IPS-NIHi11 (cell line): Measurements from ENCODE around the gene SOX6.
"Not testable (repeated sequence)": the region's sequence is repeated elsewhere in the genome, so short reads cannot be mapped to it uniquely, and the experiment has no call there.

Source experiments
- DNase-seq: peaks from one replicate; pipeline ENCODE4 v3.0.0; 2012; ENCODE audit warnings: mixed read lengths, low spot score

Gene SOX6

GRCh38 chr11:16034074-16034473 lies 322.3 kb downstream of the SOX6 start:
- no peak for DNase-seq

- no peak for DNase-seq
Measured at GRCh38 chr11:16032974-16033373, 323.4 kb downstream of the SOX6 start.

GRCh38 chr11:16031210-16031609 lies 325.1 kb downstream of the SOX6 start:
- no peak for DNase-seq

GRCh38 chr11:16030664-16031063 lies 325.7 kb downstream of the SOX6 start:
- no peak for DNase-seq

- not testable (repeated sequence) for DNase-seq
Measured at GRCh38 chr11:16029151-16029550, 327.2 kb downstream of the SOX6 start.

- no peak for DNase-seq
Measured at GRCh38 chr11:16028419-16028818, 327.9 kb downstream of the SOX6 start.

GRCh38 chr11:16027621-16028020 lies 328.7 kb downstream of the SOX6 start:
- no peak for DNase-seq

GRCh38 chr11:16026849-16027248 lies 329.5 kb downstream of the SOX6 start:
- DNase-seq = no peak

- DNase-seq = no peak
Measured at GRCh38 chr11:16018931-16019330, 337.4 kb downstream of the SOX6 start.

- no peak for DNase-seq
Measured at GRCh38 chr11:16016468-16016829, 339.9 kb downstream of the SOX6 start.

- no peak for DNase-seq
Measured at GRCh38 chr11:16015741-16016467, 340.4 kb downstream of the SOX6 start.

GRCh38 chr11:16013649-16014275 lies 342.6 kb downstream of the SOX6 start:
- DNase-seq = no peak

- DNase-seq = no peak
Measured at GRCh38 chr11:16013242-16013641, 343.1 kb downstream of the SOX6 start.

- no peak for DNase-seq
Measured at GRCh38 chr11:16012125-16012751, 344.1 kb downstream of the SOX6 start.

GRCh38 chr11:16011396-16011795 lies 344.9 kb downstream of the SOX6 start:
- no peak for DNase-seq

- DNase-seq = no peak
Measured at GRCh38 chr11:16009021-16009420, 347.3 kb downstream of the SOX6 start.

GRCh38 chr11:16007514-16007913 lies 348.8 kb downstream of the SOX6 start:
- DNase-seq = no peak

GRCh38 chr11:16002942-16003341 lies 353.4 kb downstream of the SOX6 start:
- no peak for DNase-seq

- no peak for DNase-seq
Measured at GRCh38 chr11:16001899-16002426, 354.4 kb downstream of the SOX6 start.

- DNase-seq = no peak
Measured at GRCh38 chr11:16001044-16001568, 355.2 kb downstream of the SOX6 start.

GRCh38 chr11:16000065-16000464 lies 356.3 kb downstream of the SOX6 start:
- DNase-seq = no peak

GRCh38 chr11:15993345-15993744 lies 363.0 kb downstream of the SOX6 start:
- no peak for DNase-seq

GRCh38 chr11:15991215-15991614 lies 365.1 kb downstream of the SOX6 start:
- DNase-seq = no peak
